ENCODE results near the gene TMEM80.

DNA sequence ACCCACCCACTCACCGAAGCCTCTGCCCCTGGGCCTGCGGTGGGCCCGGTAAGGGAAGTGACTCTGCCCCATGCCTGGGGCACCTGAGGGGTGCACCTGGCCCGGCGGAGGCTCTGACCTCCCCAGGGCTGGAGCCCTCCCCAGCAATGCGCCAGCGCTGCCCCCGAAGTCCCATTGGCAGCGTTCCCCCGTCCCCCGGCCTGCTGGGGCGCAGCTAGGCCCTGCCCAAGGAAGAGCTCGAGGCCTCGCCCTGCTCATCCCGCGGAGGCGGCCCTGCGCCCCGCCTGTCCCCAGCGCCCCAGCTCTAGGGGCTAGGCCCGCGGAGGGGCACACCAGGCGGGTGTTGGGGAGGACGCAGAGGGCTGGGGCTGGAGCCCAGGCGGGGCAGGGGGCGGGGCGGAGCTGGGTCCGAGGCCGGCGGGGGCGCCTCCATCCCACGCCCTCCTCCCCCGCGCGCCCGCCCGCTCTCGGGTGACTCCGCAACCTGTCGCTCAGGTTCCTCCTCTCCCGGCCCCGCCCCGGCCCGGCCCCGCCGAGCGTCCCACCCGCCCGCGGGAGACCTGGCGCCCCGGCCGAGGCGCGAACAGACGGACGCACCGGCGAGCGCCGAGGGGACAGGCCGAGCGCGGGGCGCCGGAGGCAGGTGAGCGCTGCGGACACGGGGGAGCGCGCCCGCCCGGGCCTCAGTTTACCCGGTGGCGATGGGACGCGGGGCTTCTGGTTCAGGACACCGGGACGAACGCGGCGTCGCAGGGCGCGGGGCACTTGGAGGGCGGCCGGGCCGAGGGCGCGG lies 10.2 kb downstream of the TMEM80 start, which contains the start of gene EPS8L2:
- TF ChIP-seq EZH2 (IDR thresholded peaks at IDR 0.05; ENCODE audit: low read length, unreplicated experiment) (no peak), CTCF (conservative IDR thresholded peaks at IDR 0.05; ENCODE audit: low read depth, low read length) (no peak)

Measured in PC-3 (cell line).